ENCODE results near the gene SPECC1.

DNA sequence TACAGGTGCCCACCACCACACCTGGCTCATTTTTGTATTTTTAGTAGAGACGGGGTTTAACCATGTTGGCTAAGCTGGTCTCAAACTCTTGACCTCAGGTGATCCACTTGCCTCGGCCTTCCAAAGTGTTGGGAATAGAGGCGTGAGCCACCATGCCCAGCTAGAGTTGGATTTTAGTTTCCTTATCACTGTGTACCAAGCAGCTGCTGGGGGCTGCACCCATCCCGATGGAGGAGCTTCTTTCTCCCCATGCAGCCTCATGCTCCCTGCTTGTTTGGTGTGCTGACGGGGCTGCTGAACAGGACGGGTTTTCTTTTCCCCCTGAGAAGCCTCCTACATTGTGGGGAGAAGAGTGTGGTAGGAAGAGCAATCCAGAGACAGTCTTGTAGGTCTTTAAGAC is 285.0 kb downstream of the SPECC1 start:
- TF ChIP-seq CTCF (conservative IDR thresholded peaks at IDR 0.05) (no peak), EZH2 (IDR thresholded peaks at IDR 0.05; ENCODE audit: low read depth) (no peak)

All from PC-9 (cell line).